Mesenchymal stem cell (in vitro differentiated cells and primary cell): ENCODE measurements around the gene NDOR1.
"Not testable (repeated sequence)": the region's sequence is repeated elsewhere in the genome, so short reads cannot be mapped to it uniquely, and the experiment has no call there.

Experiments
- DNase-seq: peaks from one replicate; pipeline ENCODE4 v3.0.0-alpha.2; 2013
- H2AFZ ChIP-seq: one replicate; pipeline ENCODE4 v1.6.1; 2013; ENCODE audit warnings: low read depth, mild to moderate bottlenecking, control low read depth, inconsistent platforms, low read length, moderate library complexity
- H2AK5ac ChIP-seq: 2 replicates; pipeline ENCODE4 v1.6.1; 2013; ENCODE audit warnings: low read length, moderate library complexity, mild to moderate bottlenecking, inconsistent platforms; ENCODE audit not compliant: severe bottlenecking
- H2BK120ac ChIP-seq: one replicate; pipeline ENCODE4 v1.6.1; 2013; ENCODE audit warnings: low read depth, mild to moderate bottlenecking, inconsistent platforms, low read length, moderate library complexity
- H2BK12ac ChIP-seq, 2 experiments: one replicate each; pipeline ENCODE4 v1.6.1; 2013; ENCODE audit warnings: inconsistent platforms in 2 of 2, low read length in 2 of 2, mild to moderate bottlenecking in 2 of 2, moderate library complexity in 2 of 2, control low read depth in 1 of 2
- H2BK15ac ChIP-seq: one replicate; pipeline ENCODE4 v1.6.1; 2013; ENCODE audit warnings: mild to moderate bottlenecking, low read depth, inconsistent platforms; ENCODE audit not compliant: poor library complexity, severe bottlenecking
- H2BK5ac ChIP-seq: 2 replicates; pipeline ENCODE4 v1.6.1; 2013; ENCODE audit warnings: low read depth, mild to moderate bottlenecking, low read length, control low read depth, inconsistent platforms; ENCODE audit not compliant: poor library complexity, severe bottlenecking
- H3K14ac ChIP-seq, 2 experiments: one replicate each; pipeline ENCODE4 v1.6.1; 2013; ENCODE audit warnings: inconsistent platforms in 2 of 2, low read length in 2 of 2, control low read depth in 1 of 2, mild to moderate bottlenecking in 1 of 2, moderate library complexity in 1 of 2
- H3K18ac ChIP-seq, 2 experiments: one replicate each; pipeline ENCODE4 v1.6.1; 2013; ENCODE audit warnings: inconsistent platforms in 2 of 2, low read length in 2 of 2, control low read depth in 1 of 2, low read depth in 1 of 2, mild to moderate bottlenecking in 1 of 2
- H3K23ac ChIP-seq, 2 experiments: one replicate each; pipeline ENCODE4 v1.6.1; 2013; ENCODE audit warnings: inconsistent platforms in 2 of 2, low read length in 2 of 2, mild to moderate bottlenecking in 2 of 2, moderate library complexity in 2 of 2, control low read depth in 1 of 2
- H3K27ac ChIP-seq: 2 replicates; pipeline ENCODE4 v1.5.1; 2013; ENCODE audit warnings: mild to moderate bottlenecking, moderate library complexity, low read length, control low read depth, inconsistent platforms; ENCODE audit not compliant: poor library complexity, severe bottlenecking
- H3K27me3 ChIP-seq, 2 experiments: 2 replicates each; pipeline versions ENCODE4 v1.6.1 to v1.7.0; 2013; ENCODE audit warnings: low read length in 2 of 2, mild to moderate bottlenecking in 2 of 2, moderate library complexity in 2 of 2, control low read depth in 1 of 2, inconsistent platforms in 1 of 2; ENCODE audit not compliant: control insufficient read depth in 1 of 2, insufficient read depth in 1 of 2
- H3K36me3 ChIP-seq, 2 experiments: 2 replicates each; pipeline versions ENCODE4 v1.6.1 to v1.7.0; 2013; ENCODE audit warnings: low read length in 2 of 2, control low read depth in 1 of 2, inconsistent platforms in 1 of 2, low read depth in 1 of 2, mild to moderate bottlenecking in 1 of 2; ENCODE audit not compliant: insufficient read depth in 2 of 2, control insufficient read depth in 1 of 2
- H3K4ac ChIP-seq, 2 experiments: one replicate each; pipeline ENCODE4 v1.6.1; 2013; ENCODE audit warnings: inconsistent platforms in 2 of 2, low read length in 2 of 2, mild to moderate bottlenecking in 2 of 2, moderate library complexity in 2 of 2, control low read depth in 1 of 2, low read depth in 1 of 2
- H3K4me1 ChIP-seq: 2 replicates; pipeline ENCODE4 v1.6.1; 2013; ENCODE audit warnings: low read depth, low read length, control low read depth; ENCODE audit not compliant: control insufficient read depth, insufficient read depth
- H3K4me2 ChIP-seq: 2 replicates; pipeline ENCODE4 v1.6.1; 2013; ENCODE audit warnings: low read length, mild to moderate bottlenecking, inconsistent platforms; ENCODE audit not compliant: poor library complexity, severe bottlenecking
- H3K4me3 ChIP-seq, 2 experiments: 2 replicates each; pipeline versions ENCODE4 v1.5.1 to v1.7.0; 2013; ENCODE audit warnings: low read length in 2 of 2, mild to moderate bottlenecking in 2 of 2, control low read depth in 1 of 2, low read depth in 1 of 2; ENCODE audit not compliant: insufficient read depth in 1 of 2
- H3K79me1 ChIP-seq: replicated peaks from 2 replicates; pipeline ENCODE4 v1.6.1; 2013; ENCODE audit warnings: mild to moderate bottlenecking, control low read depth, low read length, inconsistent platforms; ENCODE audit not compliant: poor library complexity, severe bottlenecking
- H3K9ac ChIP-seq: 2 replicates; pipeline ENCODE4 v1.7.0; 2013; ENCODE audit warnings: mild to moderate bottlenecking, low read length, moderate library complexity
- H3K9me3 ChIP-seq: 2 replicates; pipeline ENCODE4 v1.7.0; 2013; ENCODE audit warnings: mild to moderate bottlenecking, low read length; ENCODE audit not compliant: control insufficient read depth
- H4K8ac ChIP-seq: one replicate; pipeline ENCODE4 v1.6.1; 2013; ENCODE audit warnings: inconsistent platforms, mild to moderate bottlenecking, low read length, moderate library complexity
- H4K91ac ChIP-seq: one replicate; pipeline ENCODE4 v1.6.1; 2013; ENCODE audit warnings: mild to moderate bottlenecking, low read length, inconsistent platforms
- WGBS: methylation state at CpG from one replicate; pipeline ENCODE4 v1.1.7; 2013; ENCODE audit warnings: mixed read lengths; 5-methylcytosine and 5-hydroxymethylcytosine counted together

Gene NDOR1

GRCh38 chr9:137243266-137243625 is 37.7 kb downstream of the NDOR1 start:
- not testable (repeated sequence) for H3K18ac ChIP-seq, H2BK12ac ChIP-seq, H4K8ac ChIP-seq, H3K23ac ChIP-seq, H3K14ac ChIP-seq, H3K27ac ChIP-seq, H2BK15ac ChIP-seq, H2BK120ac ChIP-seq, DNase-seq, H2BK5ac ChIP-seq, H4K91ac ChIP-seq, H3K4me3 ChIP-seq, H2AK5ac ChIP-seq, H3K79me1 ChIP-seq, H2AFZ ChIP-seq, H3K4ac ChIP-seq, H3K4me2 ChIP-seq, H3K9ac ChIP-seq, H3K9me3 ChIP-seq
- H3K27me3 ChIP-seq, result peaks cover 0 to 12% of the 10 kb centered on the region in 2 experiments
- H3K4me1 ChIP-seq, result peaks cover 47% of the 10 kb centered on the region
- WGBS, result 89% methylated on average over 10 of the region's 18 CpGs
- peaks cover 24 to 27% of the 10 kb centered on the region in 2 experiments for H3K36me3 ChIP-seq

- no peak overlapping the region for H2BK120ac ChIP-seq
- peak overlapping the region in 1 of 2 experiments; percentile 29 for H2BK12ac ChIP-seq
- H3K79me1 ChIP-seq, result peaks cover 3% of the 10 kb centered on the region
- no peak overlapping the region for H3K4me2 ChIP-seq
- peaks cover 24 to 27% of the 10 kb centered on the region in 2 experiments for H3K36me3 ChIP-seq
- no peak overlapping the region for H4K8ac ChIP-seq
- H3K9me3 ChIP-seq, result no peaks in the 10 kb centered on the region
- no peak overlapping the region for H2AFZ ChIP-seq
- no peak overlapping the region for H4K91ac ChIP-seq
- H3K4me3 ChIP-seq, result no peak overlapping the region
- 59% methylated on average over 15 of the region's 15 CpGs for WGBS
- no peak overlapping the region for H2BK5ac ChIP-seq
- peak overlapping the region in 1 of 2 experiments; percentile 94 for H3K23ac ChIP-seq
- peaks cover 41% of the 10 kb centered on the region for H3K4me1 ChIP-seq
- H3K9ac ChIP-seq, result no peak overlapping the region
- H3K27me3 ChIP-seq, result peaks cover 0 to 12% of the 10 kb centered on the region in 2 experiments
- peak overlapping the region in 1 of 2 experiments; percentile 81 for H3K14ac ChIP-seq
- peak; percentile 46 for DNase-seq
- H2AK5ac ChIP-seq, result no peak overlapping the region
- peak overlapping the region in 1 of 2 experiments; percentile 64 for H3K18ac ChIP-seq
- no peak overlapping the region for H2BK15ac ChIP-seq
- H3K27ac ChIP-seq, result no peak overlapping the region
- H3K4ac ChIP-seq, result no peak overlapping the region
These were observed 38.4 kb downstream of the NDOR1 start for GRCh38 chr9:137243626-137244485.

- H2BK15ac ChIP-seq, result no peak overlapping the region
- no peak overlapping the region for H3K27ac ChIP-seq
- no peak overlapping the region for H3K4me3 ChIP-seq
- no peak overlapping the region for H2BK12ac ChIP-seq
- no peak overlapping the region for H3K14ac ChIP-seq
- WGBS, result 67% methylated on average over 36 of the region's 36 CpGs
- no peak overlapping the region for H3K4ac ChIP-seq
- peak overlapping the region; percentile 61 for H4K91ac ChIP-seq
- H2BK120ac ChIP-seq, result no peak overlapping the region
- H3K9me3 ChIP-seq, result no peaks in the 10 kb centered on the region
- no peak overlapping the region for H3K4me2 ChIP-seq
- no peak overlapping the region for H2AK5ac ChIP-seq
- peak; percentile 53 for DNase-seq
- no peak overlapping the region for H3K9ac ChIP-seq
- peaks cover 37% of the 10 kb centered on the region for H3K4me1 ChIP-seq
- H3K79me1 ChIP-seq, result no peaks in the 10 kb centered on the region
- H3K23ac ChIP-seq, result peak overlapping the region in 1 of 2 experiments; percentile 14
- H3K36me3 ChIP-seq, result peaks cover 24 to 27% of the 10 kb centered on the region in 2 experiments
- no peak overlapping the region for H2AFZ ChIP-seq
- H2BK5ac ChIP-seq, result no peak overlapping the region
- no peak overlapping the region for H4K8ac ChIP-seq
- H3K27me3 ChIP-seq, result peaks cover 0 to 17% of the 10 kb centered on the region in 2 experiments
- H3K18ac ChIP-seq, result no peak overlapping the region
These were observed 39.3 kb downstream of the NDOR1 start for GRCh38 chr9:137244486-137245449.
